Uterus (tissue), 2 donors: ENCODE results near the gene CDC42BPG.

Experiments
- POLR2A ChIP-seq, 2 donors: fragments of 450-650 bp; IDR thresholded peaks; one replicate each; pipeline ENCODE4 v1.6.1; 2016; ENCODE audit warnings: antibody characterized with exemption in 2 of 2, mild to moderate bottlenecking in 1 of 2, moderate library complexity in 1 of 2
- TF ChIP-seq, protein P1 (sequence below), 4 experiments: fragments of 200-600 bp in 2 of 4; fragments of 450-650 bp in 2 of 4; sonication (generic) in 2 of 4; IDR thresholded peaks; one replicate each; pipeline ENCODE4 v1.5.1; 2016 to 2019; ENCODE audit warnings: antibody characterized with exemption in 4 of 4, mild to moderate bottlenecking in 2 of 4, moderate library complexity in 1 of 4

DNA sequence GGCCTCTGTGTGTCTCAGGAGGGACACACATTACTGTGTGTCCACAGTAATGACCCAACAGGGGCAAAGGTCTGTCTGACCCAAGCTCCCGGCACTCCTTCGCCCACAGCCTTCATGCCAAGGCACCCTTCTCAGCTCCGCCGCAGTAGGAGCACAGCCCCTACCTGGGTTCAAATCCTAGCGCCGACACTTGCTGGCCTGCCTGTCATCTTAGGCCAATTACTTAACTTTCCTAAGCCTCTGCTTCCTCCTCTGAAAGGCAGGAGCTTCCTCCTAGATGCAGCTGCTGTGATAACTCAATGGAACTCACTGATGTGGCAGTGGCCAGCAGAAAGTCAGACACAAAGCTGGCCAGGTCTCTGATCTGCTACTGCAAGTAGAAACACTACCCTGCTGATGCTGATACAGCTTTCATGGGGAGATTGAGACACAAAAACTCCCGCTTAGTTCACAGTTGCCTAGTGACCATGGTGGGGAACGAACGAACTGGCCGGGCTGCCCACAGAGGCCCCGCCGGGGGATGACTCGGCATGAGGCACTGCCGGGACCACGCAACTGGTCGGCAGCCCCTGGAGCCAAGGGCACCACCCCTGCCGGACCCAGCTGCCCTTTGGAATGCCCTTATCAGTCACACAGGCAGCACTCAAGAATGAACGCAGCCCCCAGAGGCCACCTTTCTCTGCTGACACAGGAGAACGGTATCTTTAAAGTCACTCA lies 25.9 kb upstream of the CDC42BPG start:
- TF ChIP-seq, protein P1, sequence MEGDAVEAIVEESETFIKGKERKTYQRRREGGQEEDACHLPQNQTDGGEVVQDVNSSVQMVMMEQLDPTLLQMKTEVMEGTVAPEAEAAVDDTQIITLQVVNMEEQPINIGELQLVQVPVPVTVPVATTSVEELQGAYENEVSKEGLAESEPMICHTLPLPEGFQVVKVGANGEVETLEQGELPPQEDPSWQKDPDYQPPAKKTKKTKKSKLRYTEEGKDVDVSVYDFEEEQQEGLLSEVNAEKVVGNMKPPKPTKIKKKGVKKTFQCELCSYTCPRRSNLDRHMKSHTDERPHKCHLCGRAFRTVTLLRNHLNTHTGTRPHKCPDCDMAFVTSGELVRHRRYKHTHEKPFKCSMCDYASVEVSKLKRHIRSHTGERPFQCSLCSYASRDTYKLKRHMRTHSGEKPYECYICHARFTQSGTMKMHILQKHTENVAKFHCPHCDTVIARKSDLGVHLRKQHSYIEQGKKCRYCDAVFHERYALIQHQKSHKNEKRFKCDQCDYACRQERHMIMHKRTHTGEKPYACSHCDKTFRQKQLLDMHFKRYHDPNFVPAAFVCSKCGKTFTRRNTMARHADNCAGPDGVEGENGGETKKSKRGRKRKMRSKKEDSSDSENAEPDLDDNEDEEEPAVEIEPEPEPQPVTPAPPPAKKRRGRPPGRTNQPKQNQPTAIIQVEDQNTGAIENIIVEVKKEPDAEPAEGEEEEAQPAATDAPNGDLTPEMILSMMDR (IDR thresholded peaks at IDR 0.05), result no peak
- TF ChIP-seq POLR2A (IDR thresholded peaks at IDR 0.05), result no peak
